ENCODE results near the gene MTHFD2L. TPM values are rescaled to one million over a fixed set of nuclear protein-coding genes. Genes with fewer than 3 reads are reported as not detected.

Gene MTHFD2L
- total and polyA plus RNA-seq, 2 of the 8 experiments (the other 6 are each of a cell fraction or from before 2014, with no cell fraction given), result 5.4 to 15.0 TPM

- Histone ChIP-seq H3K4me3 (ENCODE audit: extremely low read depth in 1 of 4, insufficient read depth in 2 of 4, low read depth in 3 of 4, low read length in 4 of 4) (no peak overlapping the region), H2BK12ac (ENCODE audit: low read depth, low read length) (no peak overlapping the region), H3K4ac (replicated peaks; ENCODE audit: insufficient read length, low read depth, low read length) (no peak overlapping the region), H3K23me2 (ENCODE audit: low read depth, low read length) (no peaks in the 10 kb centered on the region), H3K36me3 (ENCODE audit: control insufficient read depth in 2 of 4, insufficient read depth in 4 of 4, low read length in 3 of 4) (no peaks in the 10 kb centered on the region), H3K79me1 (ENCODE audit: low read depth, low read length) (no peaks in the 10 kb centered on the region), H3K18ac (ENCODE audit: extremely low read depth, low read length) (no peak overlapping the region), H3K14ac (ENCODE audit: insufficient read length) (no peak overlapping the region), H2BK15ac (ENCODE audit: low read length) (no peak overlapping the region), H3K4me2 (ENCODE audit: insufficient read depth in 1 of 2, low read depth in 2 of 2, low read length in 2 of 2) (no peak overlapping the region), H2AK5ac (ENCODE audit: low read depth, low read length) (no peak overlapping the region), H4K8ac (ENCODE audit: extremely low read depth, insufficient read depth, low read length) (no peak overlapping the region), H3K9me3 (ENCODE audit: insufficient read depth in 2 of 2, low read depth in 1 of 2, low read length in 1 of 2) (no peaks in the 10 kb centered on the region), H3K79me2 (ENCODE audit: control insufficient read depth in 1 of 2, insufficient read depth in 2 of 2, low read length in 2 of 2) (no peaks in the 10 kb centered on the region), H3K9ac (replicated peaks in 1 of 4; ENCODE audit: extremely low read depth in 1 of 4, low read depth in 3 of 4, low read length in 3 of 4) (no peak overlapping the region), H4K91ac (replicated peaks; ENCODE audit: insufficient read length, low read length) (no peak overlapping the region), H3K4me1 (replicated peaks in 1 of 4; ENCODE audit: control insufficient read depth in 3 of 4, insufficient read depth in 4 of 4, low read length in 3 of 4) (peaks cover 0 to 4% (median 0%) of the 10 kb centered on the region in 4 experiments; a peak in 2 of 7 replicates), H2AFZ (ENCODE audit: low read length) (peak overlapping the region; percentile 76; the same call in 1 of the 2 replicates), H2BK20ac (ENCODE audit: low read length) (no peak overlapping the region), H2BK120ac (replicated peaks; ENCODE audit: low read depth, low read length) (no peak overlapping the region), H3K27me3 (replicated peaks in 1 of 4; ENCODE audit: control insufficient read depth in 3 of 4, extremely low read depth in 1 of 4, insufficient read depth in 3 of 4, low read length in 3 of 4) (no peaks in the 10 kb centered on the region), H2BK5ac (ENCODE audit: low read depth, low read length) (no peak overlapping the region), H4K5ac (ENCODE audit: insufficient read length, low read depth, low read length) (no peak overlapping the region), H3K23ac (ENCODE audit: insufficient read length) (no peak overlapping the region), H3K56ac (replicated peaks; ENCODE audit: insufficient read length, low read depth, low read length) (no peak overlapping the region), H4K20me1 (replicated peaks in 1 of 2; ENCODE audit: control insufficient read depth in 1 of 2, insufficient read depth in 2 of 2, low read length in 2 of 2) (no peaks in the 10 kb centered on the region), H3K27ac (ENCODE audit: low read depth, low read length) (no peak overlapping the region)
- ChIA-PET CTCF (ENCODE audit: partially characterized antibody) (interaction anchor here (0.8 to 2.7 kb wide), 4 partner anchors 9 to 36 kb away, joined by 3 to 10 read pairs (median 4); no protein-coding TSS in a partner anchor), POLR2A (ENCODE audit: partially characterized antibody) (no interaction called here)
- no peak for FAIRE-seq
- DNase-seq (ENCODE audit: low read depth in 1 of 2, low spot score in 2 of 2), result no peak
- TF ChIP-seq EZH2 (IDR thresholded peaks at IDR 0.05; ENCODE audit: low read depth, low read length, severe bottlenecking) (no peak), SP1 (IDR thresholded peaks at IDR 0.05; ENCODE audit: low read depth, low read length) (no peak), CBX8 (IDR thresholded peaks at IDR 0.05; ENCODE audit: borderline replicate concordance, low read depth, low read length) (no peak), CBX5 (IDR thresholded peaks at IDR 0.05; ENCODE audit: low read depth, low read length) (no peak), ATF3 (IDR thresholded peaks at IDR 0.05; ENCODE audit: insufficient read depth, low read depth, low read length) (no peak), JUN (IDR thresholded peaks at IDR 0.05; ENCODE audit: low read depth, low read length) (no peak), KDM1A (IDR thresholded peaks at IDR 0.05; ENCODE audit: borderline replicate concordance, low read length) (no peak)
- WGBS, 2 experiments (ENCODE audit: extremely low coverage in 1 of 2, insufficient coverage in 1 of 2, insufficient read length in 1 of 2, insufficient replicate concordance in 2 of 2, low coverage in 1 of 2, low lambda C conversion rate in 2 of 2, missing lambda C conversion rate in 1 of 2), result 86% methylated on average over 7 of the region's 7 CpGs; no CpG with 5 or more reads in 1 of the 2 experiments
Observed at GRCh38 chr4:74334636-74335035, 176.7 kb downstream of the MTHFD2L start.

All from H1 (cell line).